Keratinocyte (primary cell): Measurements from ENCODE around the gene MFSD2A.

ENCODE experiments used
- EZH2 ChIP-seq: IDR thresholded peaks from one replicate; pipeline ENCODE4 v1.6.1; 2012; ENCODE audit warnings: inconsistent platforms, mild to moderate bottlenecking, low read length, moderate library complexity
- TF ChIP-seq, protein P1 (sequence below), 3 experiments: IDR thresholded peaks in 1 of 3; conservative IDR thresholded peaks in 1 of 3; optimal IDR thresholded peaks in 1 of 3; 2 replicates in 2 of 3; 3 replicates in 1 of 3; pipeline versions ENCODE3 to v1.5.1; 2011; ENCODE audit warnings: low read length in 3 of 3, mild to moderate bottlenecking in 3 of 3, moderate library complexity in 2 of 3, control low read depth in 1 of 3, inconsistent platforms in 1 of 3; ENCODE audit not compliant: insufficient read depth in 2 of 3; ENCODE audit errors: extremely low read depth in 1 of 3

DNA sequence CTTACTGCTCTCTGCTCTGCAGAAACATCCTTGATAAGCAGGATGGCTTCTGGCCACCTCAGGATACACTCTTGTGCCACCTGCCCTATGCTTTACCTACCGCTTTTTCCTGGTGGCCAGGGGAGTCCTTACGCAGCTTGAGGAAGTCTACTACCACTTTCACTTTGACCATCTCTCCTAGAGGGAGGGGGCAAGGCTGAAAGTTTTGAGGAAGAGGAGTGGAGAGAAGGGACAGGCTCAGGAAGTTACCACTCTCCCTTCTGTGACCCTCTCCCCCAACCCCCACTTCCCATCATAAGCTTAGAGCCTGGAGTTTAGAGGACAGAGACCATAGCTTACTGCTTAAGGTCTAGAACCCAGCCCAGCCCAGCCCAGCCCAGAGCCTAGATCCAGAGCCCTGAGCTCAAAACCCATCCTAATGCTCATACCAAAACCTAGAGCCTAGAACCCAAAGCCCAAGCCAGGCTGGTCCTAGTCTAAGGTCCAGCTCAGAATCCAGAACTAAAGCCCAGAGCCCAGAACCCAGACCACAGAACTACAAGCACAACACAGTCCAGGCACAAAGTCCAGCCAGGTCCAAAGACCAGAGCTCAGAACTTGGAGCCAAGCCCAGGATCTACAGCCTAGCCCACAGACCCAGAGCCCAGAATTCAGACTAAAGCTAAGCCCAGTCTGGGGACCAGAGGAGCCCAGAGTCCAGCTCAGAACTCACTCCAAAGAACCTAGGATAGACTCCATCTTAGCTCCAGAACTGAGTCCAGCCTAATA lies 18.0 kb upstream of the MFSD2A start:
- TF ChIP-seq, protein P1, sequence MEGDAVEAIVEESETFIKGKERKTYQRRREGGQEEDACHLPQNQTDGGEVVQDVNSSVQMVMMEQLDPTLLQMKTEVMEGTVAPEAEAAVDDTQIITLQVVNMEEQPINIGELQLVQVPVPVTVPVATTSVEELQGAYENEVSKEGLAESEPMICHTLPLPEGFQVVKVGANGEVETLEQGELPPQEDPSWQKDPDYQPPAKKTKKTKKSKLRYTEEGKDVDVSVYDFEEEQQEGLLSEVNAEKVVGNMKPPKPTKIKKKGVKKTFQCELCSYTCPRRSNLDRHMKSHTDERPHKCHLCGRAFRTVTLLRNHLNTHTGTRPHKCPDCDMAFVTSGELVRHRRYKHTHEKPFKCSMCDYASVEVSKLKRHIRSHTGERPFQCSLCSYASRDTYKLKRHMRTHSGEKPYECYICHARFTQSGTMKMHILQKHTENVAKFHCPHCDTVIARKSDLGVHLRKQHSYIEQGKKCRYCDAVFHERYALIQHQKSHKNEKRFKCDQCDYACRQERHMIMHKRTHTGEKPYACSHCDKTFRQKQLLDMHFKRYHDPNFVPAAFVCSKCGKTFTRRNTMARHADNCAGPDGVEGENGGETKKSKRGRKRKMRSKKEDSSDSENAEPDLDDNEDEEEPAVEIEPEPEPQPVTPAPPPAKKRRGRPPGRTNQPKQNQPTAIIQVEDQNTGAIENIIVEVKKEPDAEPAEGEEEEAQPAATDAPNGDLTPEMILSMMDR (optimal IDR thresholded peaks at IDR 0.05 in 1 of 3, IDR thresholded peaks at IDR 0.05 in 1 of 3, conservative IDR thresholded peaks at IDR 0.05 in 1 of 3; ENCODE audit: extremely low read depth in 1 of 3, insufficient read depth in 2 of 3, low read length in 3 of 3) = no peak
- TF ChIP-seq EZH2 = no peak
